KMS-11 (cell line): ENCODE data around the gene TSPOAP1.

Experiments
- H2AFZ ChIP-seq: fragments of 200-600 bp; sonication (generic); 2 replicates; pipeline ENCODE4 v1.6.1; 2016; ENCODE audit warnings: antibody characterized with exemption, mixed run types, low read depth
- H3K27ac ChIP-seq: fragments of 200-600 bp; sonication (generic); 2 replicates; pipeline ENCODE4 v1.6.1; 2016; ENCODE audit warnings: mild to moderate bottlenecking, mixed run types
- H3K27me3 ChIP-seq: fragments of 200-600 bp; sonication (generic); 2 replicates; pipeline ENCODE4 v1.6.1; 2017; ENCODE audit warnings: mild to moderate bottlenecking, low read depth, mixed run types, moderate library complexity; ENCODE audit not compliant: insufficient read depth
- H3K36me3 ChIP-seq: fragments of 200-600 bp; sonication (generic); 2 replicates; pipeline ENCODE4 v1.6.1; 2017; ENCODE audit warnings: mild to moderate bottlenecking, mixed run types; ENCODE audit not compliant: insufficient read depth
- H3K4me1 ChIP-seq: fragments of 200-600 bp; sonication (generic); 2 replicates; pipeline ENCODE4 v1.6.1; 2016; ENCODE audit warnings: mild to moderate bottlenecking, low read depth, mixed run types; ENCODE audit not compliant: poor library complexity, severe bottlenecking
- H3K4me2 ChIP-seq: fragments of 200-600 bp; sonication (generic); 2 replicates; pipeline ENCODE4 v1.7.0; 2016; ENCODE audit warnings: mild to moderate bottlenecking, mixed run types
- H3K4me3 ChIP-seq: fragments of 200-600 bp; sonication (generic); IDR thresholded peaks from 2 replicates; pipeline ENCODE4 v1.6.1; 2017; ENCODE audit warnings: low read depth, low read length, mixed read lengths; ENCODE audit not compliant: insufficient read depth
- H3K79me2 ChIP-seq: fragments of 200-600 bp; sonication (generic); 2 replicates; pipeline ENCODE4 v1.6.1; 2016; ENCODE audit warnings: low read depth, mixed run types; ENCODE audit not compliant: insufficient read depth
- H3K9ac ChIP-seq: fragments of 200-600 bp; sonication (generic); 2 replicates; pipeline ENCODE4 v1.6.1; 2016; ENCODE audit warnings: mild to moderate bottlenecking, mixed run types
- H4K20me1 ChIP-seq: fragments of 200-600 bp; sonication (generic); 2 replicates; pipeline ENCODE4 v1.6.1; 2016; ENCODE audit warnings: mild to moderate bottlenecking, mixed run types; ENCODE audit not compliant: insufficient read depth
- CTCF ChIP-seq: fragments of 200-600 bp; sonication (generic); conservative IDR thresholded peaks from 2 replicates; pipeline ENCODE4 v1.6.1; 2017; ENCODE audit warnings: low read depth, mild to moderate bottlenecking, antibody characterized with exemption, low read length, moderate library complexity, mixed read lengths

TSPOAP1 gene

GRCh38 chr17:58280480-58281217 is 47.9 kb downstream of the TSPOAP1 start, which contains the start of gene MPO:
Gene MPO (minus strand): TSS chr17:58280935. CDS start chr17:58280758, 177 bp downstream.
- Histone ChIP-seq H3K27ac (no peak within 1 kb of the TSS), H3K79me2 (no peaks in the 10 kb centered on the region), H3K27me3 (no peaks in the 10 kb centered on the region), H4K20me1 (no peaks in the 10 kb centered on the region), H3K9ac (no peak within 1 kb of the TSS), H3K4me3 (no peak within 1 kb of the TSS), H3K4me2 (no peak within 1 kb of the TSS), H3K36me3 (no peaks in the 10 kb centered on the region), H3K4me1 (no peaks in the 10 kb centered on the region), H2AFZ (no peak within 1 kb of the TSS)
- no peak for TF ChIP-seq CTCF

- Histone ChIP-seq H3K36me3 (no peaks in the 10 kb centered on the region), H3K4me2 (no peak overlapping the region), H3K9ac (no peak overlapping the region), H3K79me2 (no peaks in the 10 kb centered on the region), H3K4me1 (no peaks in the 10 kb centered on the region), H3K4me3 (no peak overlapping the region), H3K27me3 (no peaks in the 10 kb centered on the region), H2AFZ (no peak overlapping the region), H3K27ac (no peak overlapping the region), H4K20me1 (no peaks in the 10 kb centered on the region)
- TF ChIP-seq CTCF = no peak
Measured at GRCh38 chr17:58279736-58280479, 48.7 kb downstream of the TSPOAP1 start.

- H3K9ac ChIP-seq = no peak overlapping the region
- no peak overlapping the region for H3K4me2 ChIP-seq
Measured at GRCh38 chr17:58279016-58279711, 49.4 kb downstream of the TSPOAP1 start.

GRCh38 chr17:58278661-58279015 is 50.0 kb downstream of the TSPOAP1 start:
- Histone ChIP-seq H3K27ac (no peak overlapping the region), H3K27me3 (no peaks in the 10 kb centered on the region), H3K4me3 (no peak overlapping the region)

More at GRCh38 chr17:58279016-58279711, 49.4 kb downstream of the TSPOAP1 start:
- H3K4me1 ChIP-seq = no peaks in the 10 kb centered on the region
- H3K27ac ChIP-seq = no peak overlapping the region
- no peak overlapping the region for H3K4me3 ChIP-seq
- H3K79me2 ChIP-seq = no peaks in the 10 kb centered on the region
- no peaks in the 10 kb centered on the region for H3K27me3 ChIP-seq
- TF ChIP-seq CTCF = no peak
- no peaks in the 10 kb centered on the region for H3K36me3 ChIP-seq
- no peak overlapping the region for H2AFZ ChIP-seq
- H4K20me1 ChIP-seq = no peaks in the 10 kb centered on the region

More at GRCh38 chr17:58278661-58279015, 50.0 kb downstream of the TSPOAP1 start:
- no peak overlapping the region for H2AFZ ChIP-seq
- no peaks in the 10 kb centered on the region for H3K4me1 ChIP-seq
- H3K9ac ChIP-seq = no peak overlapping the region
- TF ChIP-seq CTCF = no peak
- H3K36me3 ChIP-seq = no peaks in the 10 kb centered on the region
- no peaks in the 10 kb centered on the region for H3K79me2 ChIP-seq
- no peak overlapping the region for H3K4me2 ChIP-seq
- no peaks in the 10 kb centered on the region for H4K20me1 ChIP-seq
